NCI-H2081 treated with DMSO at 0.1 percent for 48 hours (cell line): ENCODE results near the gene MAP1LC3C.
"Not testable (repeated sequence)": the region's sequence is repeated elsewhere in the genome, so short reads cannot be mapped to it uniquely, and the experiment has no call there.

ENCODE experiments used
- DNase-seq: peaks from one replicate; lab custom pipeline; 2025; lab: John Stamatoyannopoulos, UW

The MAP1LC3C gene

GRCh38 chr1:241992734-241993133 is 6.2 kb downstream of the MAP1LC3C start:
- DNase-seq, result no peak

DNA sequence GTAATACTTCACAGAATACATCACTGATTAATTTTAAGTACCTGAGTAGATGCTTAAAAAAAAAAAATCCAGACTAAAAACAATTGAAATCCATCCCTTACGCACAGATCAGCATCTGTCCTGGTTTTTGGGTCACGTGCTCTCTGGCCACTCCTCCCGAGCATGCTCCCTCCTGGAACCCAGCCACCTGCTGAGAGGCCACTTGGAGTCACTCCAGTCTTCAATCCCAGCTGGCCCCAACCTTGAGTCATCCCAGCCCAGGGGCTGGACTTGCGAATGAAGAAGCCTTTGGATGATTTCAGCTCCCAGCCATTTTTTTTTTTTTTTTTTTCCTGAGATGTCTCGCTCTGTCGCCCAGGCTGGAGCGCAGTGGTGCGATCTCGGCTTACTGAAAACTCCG is 8.9 kb downstream of the MAP1LC3C start:
- DNase-seq, result no peak

GRCh38 chr1:241988389-241988930 is 10.4 kb downstream of the MAP1LC3C start:
- DNase-seq, result not testable (repeated sequence)

- no peak for DNase-seq
These were observed 13.1 kb downstream of the MAP1LC3C start for GRCh38 chr1:241985787-241986186.

DNA sequence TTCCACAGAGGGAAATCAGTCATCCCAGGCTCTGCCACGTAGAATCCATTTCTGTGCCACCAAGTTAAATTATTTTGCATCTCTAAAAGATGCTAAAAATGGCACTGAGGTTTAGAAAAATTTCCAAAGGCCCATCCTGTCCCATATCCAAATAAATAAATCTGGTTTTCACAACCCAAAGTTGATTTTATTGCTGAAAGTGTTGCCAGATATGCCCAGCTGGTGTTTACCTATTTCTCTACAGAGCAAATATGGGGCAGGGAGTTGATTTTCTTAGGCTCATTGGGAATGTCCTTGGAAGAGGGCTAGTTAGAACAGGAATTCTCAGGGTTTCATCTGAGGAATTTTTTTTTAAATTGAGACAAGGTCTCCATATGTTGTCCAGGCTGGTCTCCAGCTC is 19.0 kb downstream of the MAP1LC3C start:
- DNase-seq, result no peak

DNA sequence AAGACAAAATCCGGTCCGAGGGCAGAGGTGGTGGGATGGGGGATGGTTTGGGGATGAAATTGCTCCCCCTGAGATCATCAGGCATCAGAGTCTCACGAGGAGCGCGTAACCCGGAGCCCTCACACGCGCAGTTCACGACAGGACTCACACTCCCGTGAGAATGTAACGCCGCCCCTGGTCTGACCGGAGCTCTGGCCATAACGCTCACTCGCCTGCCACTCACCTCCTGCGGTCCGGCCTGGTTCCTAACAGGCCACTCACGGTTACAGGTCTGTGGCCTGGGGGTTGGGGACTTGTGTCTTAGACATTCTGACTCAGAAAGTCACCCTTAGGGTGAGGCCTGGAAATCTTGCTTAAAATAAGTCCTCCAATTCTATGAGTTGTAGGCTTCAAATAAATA is 19.8 kb downstream of the MAP1LC3C start:
- no peak for DNase-seq

- DNase-seq, result no peak
These were observed 22.7 kb downstream of the MAP1LC3C start for GRCh38 chr1:241976229-241976628.

GRCh38 chr1:241972703-241973369 is 26.1 kb downstream of the MAP1LC3C start:
- DNase-seq, result no peak

- DNase-seq, result no peak
These were observed 30.3 kb downstream of the MAP1LC3C start for GRCh38 chr1:241968611-241969010.

DNA sequence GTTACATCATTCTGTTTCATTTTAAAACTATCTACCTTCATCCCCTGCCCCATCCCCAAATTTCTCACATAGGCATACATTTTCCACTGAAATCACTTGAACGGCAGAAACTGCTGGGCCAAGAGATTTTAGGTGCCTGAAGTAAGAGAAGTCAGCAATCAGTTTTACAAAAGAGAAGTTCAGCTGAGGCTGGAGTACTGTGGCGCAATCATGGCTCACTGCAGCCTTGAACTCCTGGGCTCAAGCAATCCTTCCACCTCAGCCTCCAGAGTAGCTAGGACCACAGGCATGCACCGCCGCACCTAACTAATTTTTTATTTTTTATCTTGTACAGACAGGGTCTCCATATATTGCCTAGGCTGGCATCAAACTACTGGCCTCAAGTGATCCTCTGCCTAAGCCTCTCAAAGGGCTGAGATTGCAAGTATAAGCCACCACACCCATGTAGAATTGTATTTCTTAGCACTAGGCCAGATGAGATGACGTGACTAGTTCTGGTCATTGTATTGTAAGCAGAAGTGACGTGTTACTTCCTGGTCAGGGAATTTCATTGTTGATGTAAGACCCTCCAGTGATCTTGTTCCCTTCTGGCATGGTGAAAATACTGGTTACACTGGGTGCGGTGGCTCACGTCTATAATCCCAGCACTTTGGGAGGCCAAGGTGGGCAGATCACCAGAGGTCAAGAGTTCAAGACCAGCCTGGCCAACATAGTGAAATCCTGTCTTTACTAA is 34.2 kb downstream of the MAP1LC3C start:
- no peak for DNase-seq

GRCh38 chr1:241963722-241964121 is 35.2 kb downstream of the MAP1LC3C start:
- no peak for DNase-seq

GRCh38 chr1:241962153-241962552 is 36.7 kb downstream of the MAP1LC3C start:
- DNase-seq, result no peak

DNA sequence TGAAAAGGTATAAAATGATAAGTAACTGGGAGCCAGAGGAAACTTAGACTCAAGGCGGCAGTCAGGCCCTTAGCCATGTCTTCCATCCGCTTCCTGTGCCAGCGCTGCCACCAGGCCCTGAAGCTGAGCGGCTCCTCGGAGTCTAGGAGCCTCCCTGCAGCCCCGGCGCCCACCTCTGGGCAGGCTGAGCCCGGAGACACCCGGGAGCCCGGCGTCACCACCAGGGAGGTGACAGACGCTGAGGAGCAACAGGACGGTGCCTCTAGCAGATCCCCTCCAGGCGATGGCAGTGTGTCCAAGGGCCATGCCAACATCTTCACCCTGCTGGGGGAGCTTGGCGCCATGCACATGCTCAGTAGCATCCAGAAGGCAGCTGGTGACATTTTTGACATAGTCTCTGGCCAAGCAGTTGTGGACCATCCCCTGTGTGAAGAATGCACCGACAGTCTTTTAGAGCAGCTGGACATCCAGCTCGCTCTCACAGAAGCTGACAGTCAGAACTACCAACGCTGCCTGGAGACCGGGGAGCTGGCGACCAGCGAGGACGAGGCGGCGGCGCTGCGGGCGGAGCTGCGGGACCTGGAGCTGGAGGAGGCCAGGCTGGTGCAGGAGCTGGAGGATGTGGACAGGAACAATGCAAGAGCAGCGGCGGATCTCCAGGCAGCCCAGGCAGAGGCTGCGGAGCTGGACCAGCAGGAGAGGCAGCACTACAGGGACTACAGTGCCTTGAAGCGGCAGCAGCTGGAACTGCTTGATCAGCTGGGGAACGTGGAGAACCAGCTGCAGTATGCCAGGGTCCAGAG is 41.0 kb downstream of the MAP1LC3C start, which contains the start of gene BECN2:
Gene BECN2 (plus strand): TSS at position 76 of the 803 bp plus-strand sequence. CDS start 0 bp downstream, at position 76.
- DNase-seq, result no peak

DNA sequence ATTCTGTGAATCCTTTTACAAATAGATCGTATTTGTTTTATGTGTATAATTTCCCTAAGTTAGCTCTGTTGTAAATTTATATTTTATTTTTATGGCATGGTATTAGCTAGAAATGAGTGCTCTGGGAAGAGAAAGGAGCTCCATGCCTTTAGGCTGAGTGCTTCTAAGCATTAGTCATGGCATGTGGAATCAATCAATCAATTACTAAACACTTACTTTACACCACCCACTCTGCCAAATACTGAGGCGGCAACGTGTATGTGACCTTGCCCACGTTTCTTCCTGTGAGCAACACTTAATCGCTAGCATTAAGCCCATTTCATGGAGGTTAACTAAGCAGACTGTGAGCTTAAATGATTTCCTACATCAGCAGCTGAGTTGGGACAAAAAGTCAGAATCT is 48.5 kb downstream of the MAP1LC3C start:
- no peak for DNase-seq

DNA sequence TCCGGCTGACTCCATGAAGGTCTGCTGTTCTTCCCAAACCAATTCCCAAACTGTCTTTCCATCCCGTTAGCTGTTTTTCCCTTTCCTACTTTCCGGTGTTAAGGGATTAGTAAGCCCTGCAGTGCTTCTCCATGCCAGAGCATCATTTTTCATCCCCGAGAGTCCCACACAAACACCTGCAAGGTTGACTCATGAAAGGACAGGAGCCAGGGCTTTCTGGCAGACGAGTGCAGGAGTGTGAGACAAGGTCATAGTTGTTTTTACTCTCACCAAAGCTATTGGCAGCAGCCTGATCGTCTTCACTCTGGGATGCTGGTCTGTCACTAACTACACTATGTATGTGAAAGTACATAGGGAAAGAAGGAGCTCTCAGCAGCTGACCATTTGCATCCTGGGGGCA is 51.5 kb downstream of the MAP1LC3C start:
- no peak for DNase-seq
